ENCODE results near the gene MGAT3.

GRCh38 chr22:39529487-39529851 lies 72.7 kb downstream of the MGAT3 start:
- TF ChIP-seq CTCF (IDR thresholded peaks at IDR 0.05) (peak in 1 of 6 experiments; percentile 29), POLR2A (IDR thresholded peaks at IDR 0.05) (no peak)

Measured in adrenal gland (tissue), 5 donors.